A549 (cell line): Measurements from ENCODE around the gene PCDH9. TPM values are rescaled to one million over a fixed set of nuclear protein-coding genes. Genes with fewer than 3 reads are reported as not detected.
A peak's percentile ranks its signal among the peaks of the same experiment; 100 is the strongest.

ENCODE experiments used
- ATAC-seq, 2 experiments: fragments of 200-7000 bp in 1 of 2; fragments of >200 bp in 1 of 2; cut with Nextera tagmentation in 1 of 2; cut with Tn5 transposase in 1 of 2; 3 replicates each; pipeline versions ENCODE4 v1.8.0 to v1.9.1; 2018 to 2020; ENCODE audit warnings: mild to moderate bottlenecking in 1 of 2, moderate library complexity in 1 of 2
- CTCF ChIA-PET: fragments of 300-600 bp; sonication (Branson Sonifier 250); formaldehyde crosslinking; extraction: SDS; loops from one replicate; lab custom pipeline; 2021; ENCODE audit warnings: antibody characterized with exemption, inconsistent platforms; lab: Yijun Ruan, JAX
- POLR2A ChIA-PET: fragments of 350-600 bp; formaldehyde crosslinking; extraction: SDS; loops from one replicate; lab custom pipeline; 2021; ENCODE audit warnings: antibody characterized with exemption, inconsistent platforms; lab: Yijun Ruan, JAX
- DNase-seq, 2 experiments: peaks; one replicate each; pipeline versions ENCODE4 v3.0.0 to v3.0.0-alpha.2; 2011 to 2016; ENCODE audit warnings: low read depth in 1 of 2, low spot score in 1 of 2
- FAIRE-seq: peaks from 2 replicates; lab custom pipeline; 2011; peaks lifted over from hg19 to GRCh38; lab: Jason Lieb, UNC
- H3K27ac ChIP-seq, 2 experiments: fragments of >200 bp; sonication (Bioruptor Twin); formaldehyde crosslinking; 3 replicates each; pipeline ENCODE4 v1.5.1; 2016 to 2017
- H3K4me1 ChIP-seq: fragments of >200 bp; sonication (Bioruptor Twin); formaldehyde crosslinking; 3 replicates; pipeline ENCODE4 v1.6.1; 2016
- H3K4me2 ChIP-seq: fragments of >200 bp; sonication (Bioruptor Twin); formaldehyde crosslinking; 3 replicates; pipeline ENCODE4 v1.6.1; 2016
- H3K4me3 ChIP-seq: fragments of >200 bp; sonication (Bioruptor Twin); formaldehyde crosslinking; 3 replicates; pipeline ENCODE4 v1.5.1; 2016
- H3K9me3 ChIP-seq: fragments of >200 bp; sonication (Bioruptor Twin); formaldehyde crosslinking; 3 replicates; pipeline ENCODE4 v1.6.1; 2016
- BCL3 ChIP-seq: fragments of >200 bp; sonication (Bioruptor Twin); formaldehyde crosslinking; IDR thresholded peaks from 3 replicates; pipeline ENCODE4 v1.6.1; 2016
- BHLHE40 ChIP-seq: IDR thresholded peaks from 2 replicates; pipeline ENCODE4 v1.6.1; 2012; ENCODE audit warnings: low read depth, low read length, inconsistent platforms
- CBX2 ChIP-seq: fragments of 200-600 bp; sonication (generic); IDR thresholded peaks from 2 replicates; pipeline ENCODE4 v1.6.1; 2016; ENCODE audit warnings: low read depth, mild to moderate bottlenecking, borderline replicate concordance
- CHD2 ChIP-seq: fragments of 150-350 bp; IDR thresholded peaks from 2 replicates; pipeline ENCODE4 v1.6.1; 2014; ENCODE audit warnings: low read length; ENCODE audit not compliant: partially characterized antibody
- ELK1 ChIP-seq: fragments of 150-350 bp; IDR thresholded peaks from 2 replicates; pipeline ENCODE4 v1.6.1; 2014; ENCODE audit warnings: low read depth, mild to moderate bottlenecking, low read length
- EP300 ChIP-seq, 2 experiments: fragments of >200 bp; sonication (Bioruptor Twin); formaldehyde crosslinking; IDR thresholded peaks; 2 replicates in 1 of 2; 3 replicates in 1 of 2; pipeline ENCODE4 v1.6.1; 2016 to 2017
- FOSB ChIP-seq: fragments of 250-450 bp; sonication (Bioruptor Pico); IDR thresholded peaks from 2 replicates; pipeline ENCODE4 v1.5.0; 2020; ENCODE audit warnings: mild to moderate bottlenecking, moderate library complexity
- FOSL2 ChIP-seq, 2 experiments: fragments of 450-650 bp in 1 of 2; fragments of >200 bp in 1 of 2; sonication (Bioruptor Twin) in 1 of 2; formaldehyde crosslinking; IDR thresholded peaks; 2 replicates each; pipeline versions ENCODE4 v1.5.0 to v1.6.1; 2016 to 2020; ENCODE audit warnings: mild to moderate bottlenecking in 1 of 2, moderate library complexity in 1 of 2
- GATA3 ChIP-seq: IDR thresholded peaks from 2 replicates; pipeline ENCODE4 v1.6.1; 2012; ENCODE audit warnings: borderline replicate concordance
- HEYL ChIP-seq: fragments of 250-450 bp; sonication (Bioruptor Pico); IDR thresholded peaks from 2 replicates; pipeline ENCODE4 v1.8.0; 2021; ENCODE audit warnings: mild to moderate bottlenecking, moderate library complexity
- HOXB13 ChIP-seq: fragments of 250-450 bp; sonication (Bioruptor Pico); IDR thresholded peaks from 2 replicates; pipeline ENCODE4 v1.5.0; 2020; ENCODE audit warnings: low read depth, mild to moderate bottlenecking, moderate library complexity
- HOXB5 ChIP-seq: fragments of 250-450 bp; sonication (Bioruptor Pico); IDR thresholded peaks from 2 replicates; pipeline ENCODE4 v1.5.0; 2020; ENCODE audit warnings: mild to moderate bottlenecking, moderate library complexity
- KDM1A ChIP-seq: fragments of 200-600 bp; sonication (generic); IDR thresholded peaks from 2 replicates; pipeline ENCODE4 v1.6.1; 2016; ENCODE audit warnings: low read depth, mild to moderate bottlenecking
- MAZ ChIP-seq: fragments of 150-350 bp; IDR thresholded peaks from 2 replicates; pipeline ENCODE4 v1.6.1; 2014; ENCODE audit warnings: antibody characterized with exemption, low read depth, low read length, borderline replicate concordance
- NPAS2 ChIP-seq: fragments of 250-450 bp; sonication (Bioruptor Pico); IDR thresholded peaks from 2 replicates; pipeline ENCODE4 v1.8.0; 2022; ENCODE audit warnings: mild to moderate bottlenecking, moderate library complexity, borderline replicate concordance
- NR3C1 ChIP-seq: fragments of >200 bp; sonication (Bioruptor Twin); formaldehyde crosslinking; IDR thresholded peaks from 3 replicates; pipeline ENCODE4 v1.6.1; 2017
- POLR2AphosphoS2 ChIP-seq: conservative IDR thresholded peaks from 2 replicates; pipeline ENCODE4 v1.6.1; 2012; ENCODE audit warnings: low read length, improper control_type of control experiment, inconsistent platforms
- RCOR1 ChIP-seq: fragments of 150-350 bp; IDR thresholded peaks from 2 replicates; pipeline ENCODE4 v1.6.1; 2014; ENCODE audit warnings: antibody characterized with exemption, low read length, low read depth
- TFCP2L1 ChIP-seq: fragments of 250-450 bp; sonication (Bioruptor Pico); IDR thresholded peaks from 2 replicates; pipeline ENCODE4 v1.5.0; 2021; ENCODE audit warnings: mild to moderate bottlenecking
- TP53 ChIP-seq: fragments of 250-450 bp; sonication (Bioruptor Pico); IDR thresholded peaks from 2 replicates; pipeline ENCODE4 v1.5.0; 2021; ENCODE audit warnings: mild to moderate bottlenecking, moderate library complexity
- USF2 ChIP-seq: fragments of 450-650 bp; IDR thresholded peaks from 2 replicates; pipeline ENCODE4 v1.6.1; 2014; ENCODE audit warnings: antibody characterized with exemption
- WGBS: methylation state at CpG from one replicate; pipeline ENCODE4 v1.1.6; 2017; ENCODE audit errors: missing lambda C conversion rate; 5-methylcytosine and 5-hydroxymethylcytosine counted together
- polyA plus RNA-seq, 4 experiments: library from polyadenylated mRNA; depleted of rRNA in 3 of 4; stranded (reverse); fragments of >200 nt; fragmentation: RNase III in 1 of 4; extraction: RNeasy Plus Mini Kit Qiagen cat#74134 plus additional on column Dnase treatment in 1 of 4; gene quantifications; 2 replicates in 3 of 4; 3 replicates in 1 of 4; pipeline ENCODE4 v1.2.3, GENCODE V29; 2011 to 2017
- TF ChIP-seq, protein P1 (sequence below): IDR thresholded peaks from 2 replicates; pipeline ENCODE4 v1.6.1; 2012

PCDH9 gene
- polyA plus RNA-seq, 2 of the 4 experiments (the other 2 are of a cell fraction) = 16.0 to 29.5 TPM

DNA sequence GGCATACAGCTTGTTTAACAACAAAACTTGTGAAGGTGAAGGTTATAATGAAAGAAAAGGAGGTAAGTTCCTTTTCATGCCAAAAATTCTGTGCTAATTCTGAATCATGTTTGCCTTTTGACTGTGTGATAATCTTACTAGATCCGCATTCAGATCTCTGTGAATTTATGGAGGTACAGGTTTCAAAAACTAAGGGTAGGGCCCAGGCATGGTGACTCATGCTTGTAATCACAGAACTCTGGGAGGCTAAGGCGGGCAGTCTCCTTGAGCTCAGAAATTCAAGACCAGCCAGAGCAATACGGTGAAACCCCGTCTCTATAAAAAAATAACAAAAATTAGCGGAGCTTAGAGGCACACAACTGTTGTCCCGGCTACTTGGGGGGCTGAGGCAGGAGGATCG is 45.9 kb downstream of the PCDH9 start:
- peak in 1 of 2 experiments; percentile 57 for DNase-seq
- Histone ChIP-seq H3K4me1 (peaks cover 43% of the 10 kb centered on the region), H3K4me3 (peak overlapping the region; percentile 12; the same call in 1 of the 3 replicates), H3K27ac (peak overlapping the region; percentile 89), H3K4me2 (peak overlapping the region; percentile 77), H3K9me3 (no peaks in the 10 kb centered on the region)
- ATAC-seq = peak; percentile 70 to 82; a peak in 4 of 6 replicates
- WGBS = 32% methylated on average over 7 of the region's 7 CpGs
- no peak for FAIRE-seq
- no peak for TF ChIP-seq CBX2
- no peak for TF ChIP-seq CHD2
- no peak for TF ChIP-seq NPAS2 (CRISPR knock-in tag)
- no peak for TF ChIP-seq FOSB (CRISPR knock-in tag)
- TF ChIP-seq BCL3 = no peak
- TF ChIP-seq HEYL (CRISPR knock-in tag) = no peak
- TF ChIP-seq ELK1 = no peak
- TF ChIP-seq TP53 (CRISPR knock-in tag) = no peak
- TF ChIP-seq EP300 (IDR thresholded peaks at IDR 0.05) = no peak
- TF ChIP-seq FOSL2 (IDR thresholded peaks at IDR 0.05) = peak; percentile 37
- TF ChIP-seq FOSL2 (CRISPR knock-in tag; IDR thresholded peaks at IDR 0.05) = peak; percentile 75
- peak; percentile 50 for TF ChIP-seq GATA3
- TF ChIP-seq TFCP2L1 (CRISPR knock-in tag) = no peak
- TF ChIP-seq, protein P1, sequence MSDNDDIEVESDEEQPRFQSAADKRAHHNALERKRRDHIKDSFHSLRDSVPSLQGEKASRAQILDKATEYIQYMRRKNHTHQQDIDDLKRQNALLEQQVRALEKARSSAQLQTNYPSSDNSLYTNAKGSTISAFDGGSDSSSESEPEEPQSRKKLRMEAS = peak; percentile 24; the same call in 1 of the 2 replicates
- POLR2A ChIA-PET = no interaction called here
- CTCF ChIA-PET = no interaction called here

DNA sequence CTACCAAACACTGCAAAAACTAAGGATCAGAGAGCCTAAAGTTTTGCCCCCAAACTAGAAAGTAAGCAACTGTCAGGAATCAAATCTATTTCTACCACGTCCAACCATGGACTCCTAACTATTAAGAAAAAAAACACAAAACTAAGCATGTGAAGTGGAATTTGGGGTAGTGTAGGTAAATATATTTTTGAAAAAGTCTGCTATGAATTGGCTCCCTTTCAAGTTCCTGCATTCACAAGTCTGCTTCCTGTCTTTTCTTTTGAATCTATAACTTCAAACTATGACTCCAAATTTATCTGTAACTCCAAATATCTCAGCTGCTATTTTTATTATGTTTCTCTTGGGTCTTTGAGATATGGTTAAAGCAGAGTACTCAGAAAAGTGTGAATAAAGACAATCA is 47.0 kb downstream of the PCDH9 start:
- Histone ChIP-seq H3K9me3 (no peaks in the 10 kb centered on the region), H3K4me3 (no peak overlapping the region), H3K27ac (peak overlapping the region; percentile 36 to 58; a peak in 3 of 6 replicates), H3K4me2 (peak overlapping the region; percentile 21; the same call in 1 of the 3 replicates), H3K4me1 (peaks cover 41% of the 10 kb centered on the region)
- no peak for DNase-seq
- POLR2A ChIA-PET = no interaction called here
- CTCF ChIA-PET = no interaction called here
- WGBS = 52% methylated on average over 1 of the region's 1 CpG
- ATAC-seq = no peak
- FAIRE-seq = no peak
- TF ChIP-seq CHD2 = no peak
- TF ChIP-seq NR3C1 = no peak
- no peak for TF ChIP-seq BHLHE40

DNA sequence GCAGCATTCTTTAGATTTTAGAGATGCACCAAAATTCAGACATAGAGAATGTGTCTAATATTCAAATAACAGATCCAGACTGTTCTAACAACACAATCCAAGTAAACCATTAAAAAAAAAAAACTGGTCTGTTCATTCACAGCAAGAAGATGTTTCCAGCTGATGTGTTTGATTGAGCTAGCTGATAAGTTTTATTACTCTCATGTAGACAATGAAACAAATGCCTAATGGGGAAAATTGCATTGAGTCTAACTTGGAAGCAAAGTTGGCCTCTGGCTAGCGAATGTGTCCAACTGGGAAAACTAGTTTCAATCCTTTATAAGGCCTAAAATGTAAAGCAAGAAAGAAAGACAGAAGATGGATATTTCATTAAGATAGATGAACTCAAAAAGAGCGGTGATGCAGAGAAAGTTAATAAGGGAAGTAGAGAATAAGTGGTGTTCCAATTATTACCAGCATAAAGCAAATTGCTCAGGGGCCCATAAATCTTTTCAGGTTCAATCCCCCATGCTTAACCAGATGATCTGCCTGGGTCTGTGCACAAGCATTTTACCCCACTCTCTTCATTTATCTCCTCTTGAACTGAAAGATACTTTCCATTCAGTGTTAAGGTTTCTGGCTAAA is 54.2 kb downstream of the PCDH9 start:
- ChIA-PET POLR2A (no interaction called here), CTCF (no interaction called here)
- no peak overlapping the region for H3K27ac ChIP-seq
- no peak for DNase-seq
- WGBS = 97% methylated on average over 2 of the region's 2 CpGs
- no peak for ATAC-seq
- H3K4me2 ChIP-seq = no peak overlapping the region
- TF ChIP-seq BCL3 (no peak), KDM1A (no peak), RCOR1 (no peak), POLR2AphosphoS2 (no peak), HOXB13 (CRISPR knock-in tag) (no peak), USF2 (no peak), HOXB5 (no peak), EP300 (IDR thresholded peaks at IDR 0.05) (no peak), MAZ (no peak), BHLHE40 (no peak)
- H3K4me3 ChIP-seq = no peak overlapping the region
- no peak for FAIRE-seq
- H3K4me1 ChIP-seq = peaks cover 4% of the 10 kb centered on the region; the same call in 1 of the 3 replicates
- H3K9me3 ChIP-seq = no peaks in the 10 kb centered on the region
